ENCODE data around the gene ADARB1.

- no peak for TF ChIP-seq CTCF (conservative IDR thresholded peaks at IDR 0.05; ENCODE audit: low read depth, low read length)
- TF ChIP-seq EZH2phosphoT487 (IDR thresholded peaks at IDR 0.05; ENCODE audit: borderline replicate concordance, low read length) = no peak
- no peak for TF ChIP-seq EZH2 (IDR thresholded peaks at IDR 0.05; ENCODE audit: low read length, unreplicated experiment)
These were observed 47.6 kb upstream of the ADARB1 start for GRCh38 chr21:45026826-45027225.

Measured in PC-3 (cell line).